IMR-90 (cell line): Measurements from ENCODE around the gene MYH10. TPM values are rescaled to one million over a fixed set of nuclear protein-coding genes. Genes with fewer than 3 reads are reported as not detected.

Experiments used
- ATAC-seq: fragments of 200-7000 bp; cut with Tn5 transposase; 2 replicates; pipeline ENCODE4 v1.9.1; 2020; ENCODE audit warnings: low read depth, mild to moderate bottlenecking, moderate library complexity
- BruUV-seq: library from RNA; stranded (reverse); fragments of 400-500 nt; replicated peaks from 2 replicates; lab custom pipeline; 2021; lab: Mats Ljungman, UMichigan
- CTCF ChIA-PET: fragments of 300-600 bp; formaldehyde crosslinking; extraction: SDS; loops from one replicate; lab custom pipeline; 2021; ENCODE audit warnings: antibody characterized with exemption; lab: Yijun Ruan, JAX
- POLR2A ChIA-PET: fragments of 300-600 bp; sonication (Branson Sonifier 250); formaldehyde crosslinking; loops from one replicate; lab custom pipeline; 2022; ENCODE audit warnings: antibody characterized with exemption; ENCODE audit not compliant: unreplicated experiment; lab: Charles Lee
- DNase-seq: peaks from one replicate; pipeline ENCODE4 v3.0.0; 2013
- H2AFZ ChIP-seq: replicated peaks from 2 replicates; pipeline ENCODE3; 2013; ENCODE audit warnings: low read length, mild to moderate bottlenecking; ENCODE audit not compliant: poor library complexity
- H2AK5ac ChIP-seq: 2 replicates; pipeline ENCODE4 v1.6.1; 2013; ENCODE audit warnings: low read depth, low read length, inconsistent platforms
- H2AK9ac ChIP-seq: replicated peaks from 2 replicates; pipeline ENCODE3; 2013; ENCODE audit warnings: mild to moderate bottlenecking, low read depth, low read length, moderate library complexity; ENCODE audit not compliant: poor library complexity
- H2BK120ac ChIP-seq: 2 replicates; pipeline ENCODE4 v1.6.1; 2013; ENCODE audit warnings: low read depth, low read length, inconsistent platforms
- H2BK15ac ChIP-seq: 3 replicates; pipeline ENCODE4 v1.6.1; 2013; ENCODE audit warnings: low read depth, low read length, inconsistent platforms
- H2BK20ac ChIP-seq: 2 replicates; pipeline ENCODE4 v1.6.1; 2013; ENCODE audit warnings: low read depth, mild to moderate bottlenecking, inconsistent platforms, low read length, moderate library complexity
- H2BK5ac ChIP-seq: 2 replicates; pipeline ENCODE4 v1.6.1; 2013; ENCODE audit warnings: mild to moderate bottlenecking, low read depth, low read length, inconsistent platforms; ENCODE audit not compliant: poor library complexity, severe bottlenecking
- H3K14ac ChIP-seq: replicated peaks from 2 replicates; pipeline ENCODE4 v1.6.1; 2013; ENCODE audit warnings: low read depth, low read length, inconsistent platforms
- H3K18ac ChIP-seq: 2 replicates; pipeline ENCODE4 v1.6.1; 2013; ENCODE audit warnings: low read depth, low read length, control low read depth
- H3K23ac ChIP-seq: 2 replicates; pipeline ENCODE4 v1.6.1; 2013; ENCODE audit warnings: low read depth, low read length, inconsistent platforms
- H3K27ac ChIP-seq: 2 replicates; pipeline ENCODE4 v1.5.1; 2013; ENCODE audit warnings: mild to moderate bottlenecking, control low read depth, low read length; ENCODE audit not compliant: insufficient read depth
- H3K27me3 ChIP-seq: 2 replicates; pipeline ENCODE4 v1.6.1; 2013; ENCODE audit warnings: low read length; ENCODE audit not compliant: control insufficient read depth, insufficient read depth
- H3K36me3 ChIP-seq: 2 replicates; pipeline ENCODE4 v1.6.1; 2013; ENCODE audit warnings: low read length, mixed read lengths; ENCODE audit not compliant: control insufficient read depth, insufficient read depth
- H3K4ac ChIP-seq: 2 replicates; pipeline ENCODE4 v1.6.1; 2013; ENCODE audit warnings: low read depth, low read length, inconsistent platforms
- H3K4me1 ChIP-seq: 2 replicates; pipeline ENCODE4 v1.6.1; 2013; ENCODE audit warnings: low read length, mixed read lengths; ENCODE audit not compliant: control insufficient read depth, insufficient read depth
- H3K4me2 ChIP-seq: 2 replicates; pipeline ENCODE4 v1.6.1; 2013; ENCODE audit warnings: low read depth, mild to moderate bottlenecking, control low read depth, low read length, moderate library complexity
- H3K4me3 ChIP-seq: 2 replicates; pipeline ENCODE4 v1.5.1; 2013; ENCODE audit warnings: low read depth, mild to moderate bottlenecking, control low read depth, low read length, moderate library complexity; ENCODE audit not compliant: insufficient read depth
- H3K56ac ChIP-seq: 2 replicates; pipeline ENCODE4 v1.6.1; 2013; ENCODE audit warnings: low read length, inconsistent platforms; ENCODE audit not compliant: insufficient read depth; ENCODE audit errors: extremely low read depth
- H3K79me1 ChIP-seq, 2 experiments: 2 replicates each; pipeline ENCODE4 v1.6.1; 2013; ENCODE audit warnings: low read length in 2 of 2, inconsistent platforms in 1 of 2, low read depth in 1 of 2
- H3K9ac ChIP-seq: 2 replicates; pipeline ENCODE4 v1.6.1; 2013; ENCODE audit warnings: low read depth, low read length, control low read depth
- H3K9me1 ChIP-seq: 2 replicates; pipeline ENCODE4 v1.6.1; 2013; ENCODE audit warnings: low read length, inconsistent platforms; ENCODE audit not compliant: insufficient read depth
- H3K9me3 ChIP-seq: 2 replicates; pipeline ENCODE4 v1.6.1; 2013; ENCODE audit warnings: low read length; ENCODE audit not compliant: control insufficient read depth, insufficient read depth
- H4K20me1 ChIP-seq: 2 replicates; pipeline ENCODE4 v1.6.1; 2013; ENCODE audit warnings: low read length, inconsistent platforms; ENCODE audit not compliant: insufficient read depth
- H4K5ac ChIP-seq: 2 replicates; pipeline ENCODE4 v1.6.1; 2013; ENCODE audit warnings: mild to moderate bottlenecking, low read depth, low read length, control low read depth
- H4K8ac ChIP-seq, 2 experiments: 2 replicates each; pipeline ENCODE4 v1.6.1; 2013; ENCODE audit warnings: low read depth in 2 of 2, low read length in 2 of 2, control low read depth in 1 of 2, inconsistent platforms in 1 of 2
- H4K91ac ChIP-seq: 2 replicates; pipeline ENCODE4 v1.6.1; 2013; ENCODE audit warnings: low read depth, low read length, inconsistent platforms; ENCODE audit not compliant: insufficient read depth
- BHLHE40 ChIP-seq: fragments of 150-350 bp; IDR thresholded peaks from 2 replicates; pipeline ENCODE4 v1.6.1; 2016; ENCODE audit warnings: mild to moderate bottlenecking, low read depth, low read length
- CEBPB ChIP-seq: IDR thresholded peaks from 2 replicates; pipeline ENCODE4 v1.6.1; 2012; ENCODE audit warnings: low read depth, low read length, improper control_type of control experiment
- CHD1 ChIP-seq: IDR thresholded peaks from 2 replicates; pipeline ENCODE4 v1.6.1; 2012; ENCODE audit warnings: low read depth, low read length, improper control_type of control experiment
- FOS ChIP-seq: fragments of 150-350 bp; IDR thresholded peaks from 2 replicates; pipeline ENCODE4 v1.6.1; 2016; ENCODE audit warnings: low read depth, low read length
- MAFK ChIP-seq: IDR thresholded peaks from 2 replicates; pipeline ENCODE4 v1.6.1; 2012; ENCODE audit warnings: low read depth, low read length, improper control_type of control experiment
- MAZ ChIP-seq: IDR thresholded peaks from 2 replicates; pipeline ENCODE4 v1.6.1; 2012; ENCODE audit warnings: low read depth, mild to moderate bottlenecking, low read length, improper control_type of control experiment, moderate library complexity, borderline replicate concordance
- MXI1 ChIP-seq: IDR thresholded peaks from 2 replicates; pipeline ENCODE4 v1.6.1; 2012; ENCODE audit warnings: low read depth, mild to moderate bottlenecking, low read length, moderate library complexity, borderline replicate concordance
- NFE2L2 ChIP-seq: fragments of 150-350 bp; IDR thresholded peaks from 2 replicates; pipeline ENCODE4 v1.6.1; 2016; ENCODE audit warnings: low read depth, mild to moderate bottlenecking, low read length
- POLR2A ChIP-seq: IDR thresholded peaks from 2 replicates; pipeline ENCODE4 v1.6.1; 2012; ENCODE audit warnings: mild to moderate bottlenecking, low read depth, low read length
- RAD21 ChIP-seq: IDR thresholded peaks from 2 replicates; pipeline ENCODE4 v1.6.1; 2012; ENCODE audit warnings: low read length, improper control_type of control experiment
- RCOR1 ChIP-seq: IDR thresholded peaks from 2 replicates; pipeline ENCODE4 v1.6.1; 2012; ENCODE audit warnings: mild to moderate bottlenecking, low read length, improper control_type of control experiment; ENCODE audit not compliant: insufficient replicate concordance
- RFX5 ChIP-seq: IDR thresholded peaks from 2 replicates; pipeline ENCODE4 v1.8.0; 2012; ENCODE audit warnings: low read depth, mild to moderate bottlenecking, low read length, moderate library complexity
- SMC3 ChIP-seq: fragments of 150-350 bp; IDR thresholded peaks from 2 replicates; pipeline ENCODE4 v1.6.1; 2016; ENCODE audit warnings: low read depth, mild to moderate bottlenecking, antibody characterized with exemption, low read length, moderate library complexity
- USF2 ChIP-seq: fragments of 150-350 bp; IDR thresholded peaks from 2 replicates; pipeline ENCODE4 v1.6.1; 2017; ENCODE audit warnings: mild to moderate bottlenecking, antibody characterized with exemption, low read length, low read depth
- WGBS, 2 experiments: methylation state at CpG; one replicate each; pipeline versions ENCODE4 v1.1.5 to v1.1.7; 2013; ENCODE audit warnings: missing lambda C conversion rate in 2 of 2; ENCODE audit not compliant: insufficient read length in 1 of 2; ENCODE audit errors: extremely low coverage in 2 of 2; 5-methylcytosine and 5-hydroxymethylcytosine counted together
- dilution Hi-C: fragments of 300-500 bp; cut with HindIII; formaldehyde crosslinking; loops from one replicate; pipeline ENCODE4 v1.14.3; 2018; ENCODE audit warnings: low sequenced_read_pairs; ENCODE audit not compliant: unreplicated experiment
- in situ Hi-C: fragments of 300-500 bp; cut with MboI; formaldehyde crosslinking; loops from 3 replicates; pipeline ENCODE4 v1.14.3; 2019; ENCODE audit warnings: low sequenced_read_pairs, inconsistent platforms, mixed read lengths
- intact Hi-C: fragments of 100-400 bp; cut with micrococcal nuclease; formaldehyde crosslinking; loops from 2 replicates; pipeline ENCODE4 v1.10.0; 2022
- polyA plus RNA-seq, 3 experiments: library from polyadenylated mRNA; depleted of rRNA; stranded (reverse); fragments of >200 nt; gene quantifications; 2 replicates each; pipeline ENCODE4 v1.2.3, GENCODE V29; 2012; ENCODE audit warnings: low replicate concordance in 1 of 3
- total RNA-seq: library from RNA; depleted of rRNA; stranded (reverse); fragments of >200 nt; gene quantifications from 2 replicates; pipeline ENCODE4 v1.2.3, GENCODE V29; 2012
- TF ChIP-seq, protein P1 (sequence below): conservative IDR thresholded peaks from 2 replicates; pipeline ENCODE4 v1.5.1; 2012; ENCODE audit warnings: mild to moderate bottlenecking, low read depth, low read length, improper control_type of control experiment
- TF ChIP-seq, protein P2 (sequence below): fragments of 150-350 bp; IDR thresholded peaks from 2 replicates; pipeline ENCODE4 v1.6.1; 2016; ENCODE audit warnings: low read depth, mild to moderate bottlenecking, low read length, moderate library complexity, borderline replicate concordance

Gene MYH10
- total and polyA plus RNA-seq, 2 of the 4 experiments (the other 2 are of a cell fraction): 71.2 to 95.2 TPM

DNA sequence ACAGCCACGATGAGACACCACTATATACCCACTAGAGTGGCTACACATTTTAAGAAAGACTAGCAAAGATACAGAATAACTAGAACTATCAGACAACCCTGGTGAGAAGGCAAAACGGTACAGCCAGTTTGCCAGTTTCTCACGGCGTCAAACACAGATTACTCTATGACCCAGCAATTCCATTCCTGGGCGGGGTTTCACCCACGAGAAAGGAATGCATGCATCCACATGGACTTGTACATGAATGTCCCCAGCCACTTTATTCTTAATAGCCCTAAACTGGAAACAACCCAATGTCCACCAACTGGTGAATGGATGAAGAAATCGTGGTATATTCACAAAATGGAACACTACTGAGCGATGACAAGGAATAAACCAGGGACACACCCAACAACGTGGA is 74.5 kb downstream of the MYH10 start:
- Histone ChIP-seq H3K56ac (no peak overlapping the region), H3K79me1 (peaks cover 9 to 18% of the 10 kb centered on the region in 2 experiments; a peak in 3 of 4 replicates), H4K5ac (no peak overlapping the region), H2BK15ac (no peak overlapping the region), H3K9ac (no peak overlapping the region), H4K8ac (no peak overlapping the region), H2BK120ac (no peak overlapping the region), H3K23ac (no peak overlapping the region), H3K14ac (no peak overlapping the region), H2AFZ (no peak overlapping the region), H4K91ac (no peak overlapping the region), H3K4me1 (peaks cover 7% of the 10 kb centered on the region), H3K9me1 (peaks cover 16% of the 10 kb centered on the region), H3K36me3 (peaks cover 16% of the 10 kb centered on the region), H2BK5ac (no peak overlapping the region), H3K18ac (no peak overlapping the region), H3K27ac (no peak overlapping the region), H3K4me2 (no peak overlapping the region), H4K20me1 (0 out of 2 replicates have a peak, but pooled peaks cover 4% of the 10 kb centered on the region), H3K4ac (no peak overlapping the region), H3K9me3 (no peaks in the 10 kb centered on the region), H2BK20ac (no peak overlapping the region), H3K27me3 (no peaks in the 10 kb centered on the region), H2AK9ac (no peak overlapping the region), H2AK5ac (no peak overlapping the region), H3K4me3 (no peak overlapping the region)
- ChIA-PET POLR2A (no interaction called here), CTCF (no interaction called here)
- DNase-seq: no peak
- in situ Hi-C loops: no loop called here
- dilution Hi-C loops: no loop called here
- no peak for ATAC-seq
- TF ChIP-seq, protein P1, sequence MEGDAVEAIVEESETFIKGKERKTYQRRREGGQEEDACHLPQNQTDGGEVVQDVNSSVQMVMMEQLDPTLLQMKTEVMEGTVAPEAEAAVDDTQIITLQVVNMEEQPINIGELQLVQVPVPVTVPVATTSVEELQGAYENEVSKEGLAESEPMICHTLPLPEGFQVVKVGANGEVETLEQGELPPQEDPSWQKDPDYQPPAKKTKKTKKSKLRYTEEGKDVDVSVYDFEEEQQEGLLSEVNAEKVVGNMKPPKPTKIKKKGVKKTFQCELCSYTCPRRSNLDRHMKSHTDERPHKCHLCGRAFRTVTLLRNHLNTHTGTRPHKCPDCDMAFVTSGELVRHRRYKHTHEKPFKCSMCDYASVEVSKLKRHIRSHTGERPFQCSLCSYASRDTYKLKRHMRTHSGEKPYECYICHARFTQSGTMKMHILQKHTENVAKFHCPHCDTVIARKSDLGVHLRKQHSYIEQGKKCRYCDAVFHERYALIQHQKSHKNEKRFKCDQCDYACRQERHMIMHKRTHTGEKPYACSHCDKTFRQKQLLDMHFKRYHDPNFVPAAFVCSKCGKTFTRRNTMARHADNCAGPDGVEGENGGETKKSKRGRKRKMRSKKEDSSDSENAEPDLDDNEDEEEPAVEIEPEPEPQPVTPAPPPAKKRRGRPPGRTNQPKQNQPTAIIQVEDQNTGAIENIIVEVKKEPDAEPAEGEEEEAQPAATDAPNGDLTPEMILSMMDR: no peak
- TF ChIP-seq MAZ (no peak), FOS (no peak), BHLHE40 (no peak), CEBPB (no peak), CHD1 (no peak), RFX5 (no peak), USF2 (no peak), RCOR1 (no peak), POLR2A (no peak), MXI1 (no peak), NFE2L2 (no peak), RAD21 (no peak), MAFK (no peak), SMC3 (no peak)
- TF ChIP-seq, protein P2, sequence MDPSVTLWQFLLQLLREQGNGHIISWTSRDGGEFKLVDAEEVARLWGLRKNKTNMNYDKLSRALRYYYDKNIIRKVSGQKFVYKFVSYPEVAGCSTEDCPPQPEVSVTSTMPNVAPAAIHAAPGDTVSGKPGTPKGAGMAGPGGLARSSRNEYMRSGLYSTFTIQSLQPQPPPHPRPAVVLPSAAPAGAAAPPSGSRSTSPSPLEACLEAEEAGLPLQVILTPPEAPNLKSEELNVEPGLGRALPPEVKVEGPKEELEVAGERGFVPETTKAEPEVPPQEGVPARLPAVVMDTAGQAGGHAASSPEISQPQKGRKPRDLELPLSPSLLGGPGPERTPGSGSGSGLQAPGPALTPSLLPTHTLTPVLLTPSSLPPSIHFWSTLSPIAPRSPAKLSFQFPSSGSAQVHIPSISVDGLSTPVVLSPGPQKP: no peak
- no TSS peak for BruUV-seq
- intact Hi-C loops: no loop called here
- no CpG with 5 or more reads among the region's 9 CpGs for WGBS, 2 experiments
